HepG2 (cell line): Measurements from ENCODE around the gene NCAPD2. TPM values are rescaled to one million over a fixed set of nuclear protein-coding genes. Genes with fewer than 3 reads are reported as not detected.

Experiments
- CBFB ChIP-seq: sonication (generic); formaldehyde crosslinking; IDR thresholded peaks from 2 replicates; pipeline ENCODE4 v1.4.0; 2020; ENCODE audit warnings: missing genetic modification reagents
- CBX2 ChIP-seq, 2 experiments: fragments of 200-600 bp in 1 of 2; sonication (generic); formaldehyde crosslinking in 1 of 2; IDR thresholded peaks; 2 replicates each; pipeline versions ENCODE4 v1.7.0 to v1.8.1; 2018 to 2022; ENCODE audit warnings: low read depth in 2 of 2, low read length in 1 of 2, mild to moderate bottlenecking in 1 of 2, missing genetic modification reagents in 1 of 2
- E2F5 ChIP-seq: sonication (generic); formaldehyde crosslinking; conservative IDR thresholded peaks from 2 replicates; pipeline ENCODE4 v1.4.0; 2020; ENCODE audit warnings: missing genetic modification reagents
- ELF1 ChIP-seq: sonication (generic); formaldehyde crosslinking; IDR thresholded peaks from 2 replicates; pipeline ENCODE4 v1.4.0; 2020; ENCODE audit warnings: missing genetic modification reagents
- ELF4 ChIP-seq: sonication (generic); formaldehyde crosslinking; IDR thresholded peaks from 2 replicates; pipeline ENCODE4 v1.5.0; 2020; ENCODE audit warnings: missing genetic modification reagents, mild to moderate bottlenecking, moderate library complexity, borderline replicate concordance
- HNF1B ChIP-seq: sonication (generic); formaldehyde crosslinking; IDR thresholded peaks from 2 replicates; pipeline ENCODE4 v1.5.1; 2020; ENCODE audit warnings: mild to moderate bottlenecking, moderate library complexity, missing genetic modification reagents
- IRF1 ChIP-seq: sonication (generic); formaldehyde crosslinking; IDR thresholded peaks from 2 replicates; pipeline ENCODE4 v1.4.0; 2020; ENCODE audit warnings: low read depth, mild to moderate bottlenecking, missing genetic modification reagents
- JUND ChIP-seq: sonication (generic); formaldehyde crosslinking; IDR thresholded peaks from 2 replicates; pipeline ENCODE4 v1.8.0; 2022; ENCODE audit warnings: mild to moderate bottlenecking, missing genetic modification reagents
- PCBP2 ChIP-seq: fragments of 200-400 bp; formaldehyde crosslinking; optimal IDR thresholded peaks from 2 replicates; pipeline ENCODE3; 2018; ENCODE audit warnings: low read length, low read depth; ENCODE audit not compliant: poor library complexity, severe bottlenecking
- SETDB1 ChIP-seq: sonication (generic); formaldehyde crosslinking; IDR thresholded peaks from 2 replicates; pipeline ENCODE4 v1.5.1; 2020; ENCODE audit warnings: missing genetic modification reagents, mild to moderate bottlenecking, borderline replicate concordance
- SP2 ChIP-seq: sonication (generic); formaldehyde crosslinking; IDR thresholded peaks from 2 replicates; pipeline ENCODE4 v1.5.1; 2020; ENCODE audit warnings: mild to moderate bottlenecking, missing genetic modification reagents
- TOPORS ChIP-seq: sonication (generic); formaldehyde crosslinking; IDR thresholded peaks from 2 replicates; pipeline ENCODE4 v1.8.0; 2023; ENCODE audit warnings: mild to moderate bottlenecking, missing genetic modification reagents
- ZBTB2 ChIP-seq: sonication (generic); formaldehyde crosslinking; IDR thresholded peaks from 2 replicates; pipeline ENCODE4 v1.8.0; 2022; ENCODE audit warnings: low read depth, missing genetic modification reagents
- ZBTB38 ChIP-seq: sonication (generic); formaldehyde crosslinking; IDR thresholded peaks from 2 replicates; pipeline ENCODE4 v1.5.1; 2020; ENCODE audit warnings: mild to moderate bottlenecking, missing genetic modification reagents
- ZBTB39 ChIP-seq: sonication (generic); formaldehyde crosslinking; IDR thresholded peaks from 2 replicates; pipeline ENCODE4 v1.5.0; 2020; ENCODE audit warnings: missing genetic modification reagents
- ZNF34 ChIP-seq: sonication (generic); formaldehyde crosslinking; IDR thresholded peaks from 2 replicates; pipeline ENCODE4 v1.4.0; 2020; ENCODE audit warnings: mild to moderate bottlenecking, missing genetic modification reagents, borderline replicate concordance
- ZNF563 ChIP-seq: sonication (generic); formaldehyde crosslinking; IDR thresholded peaks from 2 replicates; pipeline ENCODE4 v1.8.0; 2022; ENCODE audit warnings: mild to moderate bottlenecking, moderate library complexity, missing genetic modification reagents
- ZNF780A ChIP-seq: sonication (generic); formaldehyde crosslinking; IDR thresholded peaks from 2 replicates; pipeline ENCODE4 v1.8.0; 2022; ENCODE audit warnings: mild to moderate bottlenecking, missing genetic modification reagents, moderate library complexity
- polyA plus RNA-seq, 8 experiments: library from polyadenylated mRNA; depleted of rRNA in 3 of 8; stranded (reverse) in 7 of 8; unstranded in 1 of 8; fragments of >200 nt; fragmentation: Illumina TruSeq in 4 of 8; extraction: Trizol in 4 of 8; gene quantifications; 2 replicates each; pipeline versions ENCODE4 v1.2.1 to v1.2.3, GENCODE V29; 2011 to 2016; ENCODE audit warnings: low read depth in 4 of 8, missing spikeins in 1 of 8, mixed read lengths in 1 of 8; ENCODE audit not compliant: insufficient read depth in 1 of 8
- total RNA-seq, 5 experiments: library from RNA; depleted of rRNA; stranded (reverse); fragments of >200 nt; fragmentation: Illumina TruSeq; extraction: Trizol; gene quantifications; 2 replicates each; pipeline ENCODE4 v1.2.3, GENCODE V29; 2016; ENCODE audit warnings: low read depth in 1 of 5

The NCAPD2 gene
- total and polyA plus RNA-seq, 2 of the 13 experiments (the other 11 are each of a cell fraction or from before 2014, with no cell fraction given) = 51.1 to 65.6 TPM

- TF ChIP-seq SETDB1 (CRISPR knock-in tag) (no peak), ZNF780A (no peak), ZNF34 (CRISPR knock-in tag) (no peak), ZBTB2 (0 out of 2 replicates have a peak, but pooled peaks have one; percentile 39), IRF1 (CRISPR knock-in tag) (no peak), ELF4 (CRISPR knock-in tag) (no peak), CBX2 (IDR thresholded peaks at IDR 0.05; ENCODE audit: low read depth, low read length) (no peak), CBX2 (CRISPR knock-in tag; IDR thresholded peaks at IDR 0.05; ENCODE audit: low read depth) (no peak), JUND (CRISPR knock-in tag) (0 out of 2 replicates have a peak, but pooled peaks have one; percentile 48), PCBP2 (no peak), ZBTB38 (CRISPR knock-in tag) (peak; percentile 39; the same call in 1 of the 2 replicates), TOPORS (CRISPR knock-in tag) (peak; percentile 68), SP2 (peak; percentile 96), CBFB (peak; percentile 74), E2F5 (CRISPR knock-in tag) (no peak), ELF1 (peak; percentile 76), ZBTB39 (CRISPR knock-in tag) (no peak; the same call in 1 of the 2 replicates), HNF1B (CRISPR knock-in tag) (peak; percentile 92; the same call in 1 of the 2 replicates), ZNF563 (CRISPR knock-in tag) (peak; percentile 79; the same call in 1 of the 2 replicates)
Observed at GRCh38 chr12:6470375-6471163, 23.3 kb upstream of the NCAPD2 start, which contains the start of gene VAMP1 (continued).
